ENCODE measurements around the gene OSM. TPM values are rescaled to one million over a fixed set of nuclear protein-coding genes. Genes with fewer than 3 reads are reported as not detected.
A peak's percentile ranks its signal among the peaks of the same experiment; 100 is the strongest.

The OSM gene
- total RNA-seq, 4 donors from 2014 or later, result 4.1 to 7.7 TPM; not detected in 2

- H3K9me3 ChIP-seq, result no peaks in the 10 kb centered on the region
- H3K36me3 ChIP-seq, result peaks cover 0 to 49% of the 10 kb centered on the region in 2 donors
- H3K4me3 ChIP-seq, result no peak overlapping the region
- H3K27me3 ChIP-seq, result no peaks in the 10 kb centered on the region
- ATAC-seq, result no peak
- peak overlapping the region in 2 of 4 donors; percentile 95 to 98 for H3K27ac ChIP-seq
- H3K4me1 ChIP-seq, result peaks cover 7 to 49% (median 35%) of the 10 kb centered on the region in 3 donors
- peak in 3 of 4 experiments; percentile 80 to 87 (median 85) for TF ChIP-seq CTCF (IDR thresholded peaks at IDR 0.05)
- no peak for TF ChIP-seq POLR2AphosphoS5 (IDR thresholded peaks at IDR 0.05)
- no peak for TF ChIP-seq EP300 (IDR thresholded peaks at IDR 0.05)
- WGBS, 2 donors (ENCODE audit: low coverage in 1 of 2), result 54 to 58% methylated on average over 6 to 7 of the region's 31 CpGs
Measured at GRCh38 chr22:30286813-30287647, 20.4 kb upstream of the OSM start.

GRCh38 chr22:30286331-30286730 lies 19.7 kb upstream of the OSM start:
- H3K4me1 ChIP-seq, result peaks cover 7 to 42% (median 28%) of the 10 kb centered on the region in 3 donors
- TF ChIP-seq POLR2A (IDR thresholded peaks at IDR 0.05) (no peak), EP300 (IDR thresholded peaks at IDR 0.05) (no peak), POLR2AphosphoS5 (IDR thresholded peaks at IDR 0.05) (no peak), CTCF (IDR thresholded peaks at IDR 0.05) (no peak)
- no peak overlapping the region for H3K4me3 ChIP-seq
- peak overlapping the region in 1 of 4 donors; percentile 95 for H3K27ac ChIP-seq
- H3K27me3 ChIP-seq, result no peaks in the 10 kb centered on the region
- WGBS, 2 donors (ENCODE audit: low coverage in 1 of 2), result 90 to 93% methylated on average over 2 to 3 of the region's 5 CpGs
- peaks cover 0 to 44% of the 10 kb centered on the region in 2 donors for H3K36me3 ChIP-seq
- no peak for ATAC-seq
- H3K9me3 ChIP-seq, result no peaks in the 10 kb centered on the region

GRCh38 chr22:30285846-30286200 lies 19.2 kb upstream of the OSM start:
- WGBS, 2 donors (ENCODE audit: low coverage in 1 of 2), result 60% methylated on average over 1 of the region's 8 CpGs; no CpG with 5 or more reads in 1 of the 2 donors
- no peak overlapping the region for H3K27ac ChIP-seq
- H3K4me3 ChIP-seq, result no peak overlapping the region
- ATAC-seq, result no peak
- peaks cover 0 to 44% of the 10 kb centered on the region in 2 donors for H3K36me3 ChIP-seq
- H3K9me3 ChIP-seq, result no peaks in the 10 kb centered on the region
- no peaks in the 10 kb centered on the region for H3K27me3 ChIP-seq
- peaks cover 7 to 37% (median 23%) of the 10 kb centered on the region in 3 donors for H3K4me1 ChIP-seq
- no peak for TF ChIP-seq POLR2AphosphoS5 (IDR thresholded peaks at IDR 0.05)
- TF ChIP-seq POLR2A (IDR thresholded peaks at IDR 0.05), result no peak
- TF ChIP-seq CTCF (IDR thresholded peaks at IDR 0.05), result no peak
- TF ChIP-seq EP300 (IDR thresholded peaks at IDR 0.05), result no peak

DNA sequence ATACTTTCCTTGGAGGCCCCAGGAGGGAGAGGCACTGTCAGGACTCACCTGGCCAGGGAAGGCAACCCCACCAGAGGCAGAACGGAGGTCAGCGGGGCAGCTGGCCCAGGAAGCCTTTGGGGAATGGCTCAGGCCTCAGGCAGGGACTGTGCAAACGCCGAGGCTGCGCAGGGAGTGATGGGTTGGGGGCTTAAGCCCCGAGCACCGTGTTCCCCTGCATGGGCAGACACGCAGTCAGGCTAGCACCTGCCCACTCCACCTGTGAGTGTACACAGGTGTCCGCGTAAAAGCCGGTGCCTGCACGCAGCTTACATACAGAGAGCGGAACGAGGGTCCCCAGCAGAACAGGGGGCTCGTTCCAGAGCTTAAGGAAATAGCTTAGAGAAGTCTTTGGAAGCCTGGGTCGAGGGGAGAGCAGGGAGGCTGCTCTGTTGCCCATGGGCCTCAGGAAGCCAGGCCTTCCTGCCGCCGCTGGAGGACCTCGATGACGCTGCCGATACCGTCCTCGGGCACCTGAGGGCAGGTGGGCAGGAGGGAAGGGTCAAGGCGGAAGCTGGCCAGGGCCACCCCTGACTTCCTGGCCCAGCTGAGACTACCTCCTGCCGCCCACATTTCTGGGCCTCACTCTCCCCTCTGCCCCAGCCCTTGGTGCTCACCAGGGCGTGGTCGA lies 18.7 kb upstream of the OSM start:
- Histone ChIP-seq H3K27me3 (no peaks in the 10 kb centered on the region), H3K36me3 (peaks cover 0 to 44% of the 10 kb centered on the region in 2 donors), H3K4me1 (peaks cover 4 to 32% (median 18%) of the 10 kb centered on the region in 3 donors), H3K9me3 (no peaks in the 10 kb centered on the region), H3K27ac (no peak overlapping the region), H3K4me3 (no peak overlapping the region)
- 73 to 89% methylated on average over 6 to 13 of the region's 27 CpGs for WGBS, 2 donors (ENCODE audit: low coverage in 1 of 2)
- TF ChIP-seq POLR2A (IDR thresholded peaks at IDR 0.05) (no peak), CTCF (IDR thresholded peaks at IDR 0.05) (no peak), POLR2AphosphoS5 (IDR thresholded peaks at IDR 0.05) (no peak), EP300 (IDR thresholded peaks at IDR 0.05) (no peak)
- ATAC-seq, result no peak

Measured in gastroesophageal sphincter (tissue), 4 donors.